PC-9 (cell line): ENCODE data around the gene CAVIN3. TPM values are rescaled to one million over a fixed set of nuclear protein-coding genes. Genes with fewer than 3 reads are reported as not detected.

Experiments used
- BruUV-seq: library from RNA; stranded (reverse); fragments of 400-500 nt; replicated peaks from 2 replicates; lab custom pipeline; 2021; lab: Mats Ljungman, UMichigan
- CTCF ChIA-PET: fragments of 300-600 bp; sonication (Branson Sonifier 250); formaldehyde crosslinking; loops from one replicate; lab custom pipeline; 2022; ENCODE audit warnings: antibody characterized with exemption; lab: Charles Lee
- POLR2A ChIA-PET: fragments of 300-600 bp; sonication (Branson Sonifier 250); formaldehyde crosslinking; loops from one replicate; lab custom pipeline; 2022; ENCODE audit warnings: antibody characterized with exemption; ENCODE audit not compliant: unreplicated experiment; lab: Charles Lee
- DNase-seq, 2 experiments: peaks; one replicate each; pipeline versions ENCODE4 v3.0.0 to v3.0.0-alpha.2; 2015 to 2022; ENCODE audit warnings: mixed read lengths in 1 of 2
- H2AFZ ChIP-seq: fragments of 200-600 bp; sonication (generic); 2 replicates; pipeline ENCODE4 v1.8.1; 2017; ENCODE audit warnings: antibody characterized with exemption
- H3F3A ChIP-seq: fragments of 200-600 bp; sonication (generic); 2 replicates; pipeline ENCODE4 v1.8.1; 2017; ENCODE audit warnings: antibody characterized with exemption, mild to moderate bottlenecking, low read depth; ENCODE audit not compliant: insufficient read depth
- H3K27ac ChIP-seq: fragments of 200-600 bp; sonication (generic); 2 replicates; pipeline ENCODE4 v1.6.1; 2016; ENCODE audit warnings: mixed run types
- H3K27me3 ChIP-seq: fragments of 200-600 bp; sonication (generic); 2 replicates; pipeline ENCODE4 v1.6.1; 2016; ENCODE audit warnings: low read depth, mixed run types; ENCODE audit not compliant: insufficient read depth
- H3K36me3 ChIP-seq: fragments of 200-600 bp; sonication (generic); 2 replicates; pipeline ENCODE4 v1.6.1; 2016; ENCODE audit warnings: low read depth, mixed run types
- H3K4me1 ChIP-seq: fragments of 200-600 bp; sonication (generic); replicated peaks from 2 replicates; pipeline ENCODE4 v1.6.1; 2016; ENCODE audit warnings: mixed run types; ENCODE audit not compliant: insufficient read depth
- H3K4me2 ChIP-seq: fragments of 200-600 bp; sonication (generic); 2 replicates; pipeline ENCODE4 v1.6.1; 2017; ENCODE audit warnings: mixed run types
- H3K4me3 ChIP-seq: fragments of 200-600 bp; sonication (generic); 2 replicates; pipeline ENCODE4 v1.6.1; 2016; ENCODE audit warnings: mixed run types
- H3K79me2 ChIP-seq: fragments of 200-600 bp; sonication (generic); 2 replicates; pipeline ENCODE4 v1.6.1; 2017; ENCODE audit warnings: low read depth, mixed run types
- H3K9me2 ChIP-seq: fragments of 200-600 bp; sonication (generic); 2 replicates; pipeline ENCODE4 v1.8.1; 2017; ENCODE audit warnings: mild to moderate bottlenecking; ENCODE audit not compliant: insufficient read depth
- H3K9me3 ChIP-seq: fragments of 200-600 bp; sonication (generic); 2 replicates; pipeline ENCODE4 v1.8.1; 2016; ENCODE audit warnings: low read depth; ENCODE audit not compliant: insufficient read depth
- H4K20me1 ChIP-seq: fragments of 200-600 bp; sonication (generic); 2 replicates; pipeline ENCODE4 v1.8.1; 2017; ENCODE audit not compliant: insufficient read depth
- CTCF ChIP-seq: fragments of 200-600 bp; sonication (generic); conservative IDR thresholded peaks from 2 replicates; pipeline ENCODE4 v1.6.1; 2017; ENCODE audit warnings: mixed run types, antibody characterized with exemption, mild to moderate bottlenecking, moderate library complexity
- EZH2 ChIP-seq: fragments of 200-600 bp; sonication (generic); IDR thresholded peaks from 2 replicates; pipeline ENCODE4 v1.8.0; 2017; ENCODE audit warnings: antibody characterized with exemption, low read depth
- intact Hi-C: fragments of 100-400 bp; cut with micrococcal nuclease; formaldehyde crosslinking; loops from one replicate; pipeline ENCODE4 v1.10.0; 2022; ENCODE audit not compliant: unreplicated experiment
- total RNA-seq: library from RNA; stranded (reverse); gene quantifications from 2 replicates; pipeline ENCODE4 v1.2.3, GENCODE V29; 2021

Gene CAVIN3
- total RNA-seq, 1 experiment from 2014 or later: 26.0 TPM

GRCh38 chr11:6333095-6333494 lies 12.8 kb upstream of the CAVIN3 start:
- no peak overlapping the region for H3K4me2 ChIP-seq

DNA sequence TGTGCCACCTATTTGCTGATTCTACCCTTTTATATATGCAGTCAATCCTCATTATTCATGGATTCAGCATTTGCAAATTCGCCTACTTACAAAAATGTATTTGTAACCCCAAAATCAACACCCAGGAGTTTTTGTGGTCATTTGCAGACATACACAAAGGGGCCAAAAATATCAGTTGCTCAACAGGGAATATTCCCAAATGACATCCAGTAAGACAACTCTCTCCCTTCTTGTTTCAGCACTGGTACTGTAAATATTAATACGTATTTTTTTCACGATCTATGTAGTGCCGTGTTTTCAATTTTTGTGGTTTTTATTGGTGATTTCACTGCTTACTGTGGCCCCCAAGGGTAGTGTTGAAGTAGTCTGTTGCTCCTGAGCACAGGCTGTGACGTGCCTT lies 11.8 kb upstream of the CAVIN3 start:
- Histone ChIP-seq H3K4me1 (no peaks in the 10 kb centered on the region), H3K4me2 (no peak overlapping the region), H3F3A (no peaks in the 10 kb centered on the region), H3K4me3 (no peak overlapping the region), H3K27me3 (no peaks in the 10 kb centered on the region), H3K9me3 (no peaks in the 10 kb centered on the region), H2AFZ (no peak overlapping the region), H3K9me2 (no peaks in the 10 kb centered on the region), H3K27ac (no peak overlapping the region), H3K79me2 (no peaks in the 10 kb centered on the region), H4K20me1 (no peaks in the 10 kb centered on the region), H3K36me3 (no peaks in the 10 kb centered on the region)
- TF ChIP-seq CTCF (no peak), EZH2 (no peak)
- no TSS peak for BruUV-seq
- DNase-seq: no peak
- ChIA-PET CTCF (no interaction called here), POLR2A (no interaction called here)
- intact Hi-C loops: no loop called here

More at GRCh38 chr11:6333095-6333494, 12.8 kb upstream of the CAVIN3 start:
- no TSS peak for BruUV-seq
- Histone ChIP-seq H3F3A (no peaks in the 10 kb centered on the region), H3K79me2 (no peaks in the 10 kb centered on the region), H3K27ac (no peak overlapping the region), H3K4me3 (no peak overlapping the region), H3K9me2 (no peaks in the 10 kb centered on the region), H3K4me1 (no peaks in the 10 kb centered on the region), H3K36me3 (no peaks in the 10 kb centered on the region), H2AFZ (no peak overlapping the region), H3K27me3 (no peaks in the 10 kb centered on the region), H4K20me1 (no peaks in the 10 kb centered on the region), H3K9me3 (no peaks in the 10 kb centered on the region)
- intact Hi-C loops: no loop called here
- no peak for DNase-seq
- no peak for TF ChIP-seq EZH2
- TF ChIP-seq CTCF: no peak
- ChIA-PET CTCF (no interaction called here), POLR2A (interaction anchor here (0.7 kb wide), 1 partner anchor 28 kb away, joined by 4 read pairs; no protein-coding TSS in a partner anchor)

GRCh38 chr11:6328321-6328720 lies 8.0 kb upstream of the CAVIN3 start:
- no peak overlapping the region for H3K4me2 ChIP-seq
- no peaks in the 10 kb centered on the region for H3K9me2 ChIP-seq
- ChIA-PET POLR2A (no interaction called here), CTCF (no interaction called here)
- intact Hi-C loops: no loop called here
- H3K27ac ChIP-seq: no peak overlapping the region
- H3K4me3 ChIP-seq: no peak overlapping the region
- TF ChIP-seq CTCF: no peak
- TF ChIP-seq EZH2: no peak
- H3K79me2 ChIP-seq: no peaks in the 10 kb centered on the region
- no peaks in the 10 kb centered on the region for H3K27me3 ChIP-seq
- H4K20me1 ChIP-seq: no peaks in the 10 kb centered on the region
- no peaks in the 10 kb centered on the region for H3F3A ChIP-seq
- no peaks in the 10 kb centered on the region for H3K36me3 ChIP-seq
- no peaks in the 10 kb centered on the region for H3K9me3 ChIP-seq
- no peak overlapping the region for H2AFZ ChIP-seq
- H3K4me1 ChIP-seq: no peaks in the 10 kb centered on the region
- no peak for DNase-seq
- BruUV-seq: no TSS peak
